IMR-90 (cell line): ENCODE data around the gene CEACAM6. TPM values are rescaled to one million over a fixed set of nuclear protein-coding genes. Genes with fewer than 3 reads are reported as not detected.

ENCODE experiments used
- ATAC-seq: fragments of 200-7000 bp; cut with Tn5 transposase; 2 replicates; pipeline ENCODE4 v1.9.1; 2020; ENCODE audit warnings: low read depth, mild to moderate bottlenecking, moderate library complexity
- BruUV-seq: library from RNA; stranded (reverse); fragments of 400-500 nt; replicated peaks from 2 replicates; lab custom pipeline; 2021; lab: Mats Ljungman, UMichigan
- CTCF ChIA-PET: fragments of 300-600 bp; formaldehyde crosslinking; extraction: SDS; loops from one replicate; lab custom pipeline; 2021; ENCODE audit warnings: antibody characterized with exemption; lab: Yijun Ruan, JAX
- POLR2A ChIA-PET: fragments of 300-600 bp; sonication (Branson Sonifier 250); formaldehyde crosslinking; loops from one replicate; lab custom pipeline; 2022; ENCODE audit warnings: antibody characterized with exemption; ENCODE audit not compliant: unreplicated experiment; lab: Charles Lee
- DNase-seq: peaks from one replicate; pipeline ENCODE4 v3.0.0; 2013
- H2AFZ ChIP-seq: replicated peaks from 2 replicates; pipeline ENCODE3; 2013; ENCODE audit warnings: low read length, mild to moderate bottlenecking; ENCODE audit not compliant: poor library complexity
- H2AK5ac ChIP-seq: 2 replicates; pipeline ENCODE4 v1.6.1; 2013; ENCODE audit warnings: low read depth, low read length, inconsistent platforms
- H2AK9ac ChIP-seq: replicated peaks from 2 replicates; pipeline ENCODE3; 2013; ENCODE audit warnings: mild to moderate bottlenecking, low read depth, low read length, moderate library complexity; ENCODE audit not compliant: poor library complexity
- H2BK120ac ChIP-seq: 2 replicates; pipeline ENCODE4 v1.6.1; 2013; ENCODE audit warnings: low read depth, low read length, inconsistent platforms
- H2BK15ac ChIP-seq: 3 replicates; pipeline ENCODE4 v1.6.1; 2013; ENCODE audit warnings: low read depth, low read length, inconsistent platforms
- H2BK20ac ChIP-seq: 2 replicates; pipeline ENCODE4 v1.6.1; 2013; ENCODE audit warnings: low read depth, mild to moderate bottlenecking, inconsistent platforms, low read length, moderate library complexity
- H2BK5ac ChIP-seq: 2 replicates; pipeline ENCODE4 v1.6.1; 2013; ENCODE audit warnings: mild to moderate bottlenecking, low read depth, low read length, inconsistent platforms; ENCODE audit not compliant: poor library complexity, severe bottlenecking
- H3K14ac ChIP-seq: replicated peaks from 2 replicates; pipeline ENCODE4 v1.6.1; 2013; ENCODE audit warnings: low read depth, low read length, inconsistent platforms
- H3K18ac ChIP-seq: 2 replicates; pipeline ENCODE4 v1.6.1; 2013; ENCODE audit warnings: low read depth, low read length, control low read depth
- H3K23ac ChIP-seq: 2 replicates; pipeline ENCODE4 v1.6.1; 2013; ENCODE audit warnings: low read depth, low read length, inconsistent platforms
- H3K27ac ChIP-seq: 2 replicates; pipeline ENCODE4 v1.5.1; 2013; ENCODE audit warnings: mild to moderate bottlenecking, control low read depth, low read length; ENCODE audit not compliant: insufficient read depth
- H3K27me3 ChIP-seq: 2 replicates; pipeline ENCODE4 v1.6.1; 2013; ENCODE audit warnings: low read length; ENCODE audit not compliant: control insufficient read depth, insufficient read depth
- H3K36me3 ChIP-seq: 2 replicates; pipeline ENCODE4 v1.6.1; 2013; ENCODE audit warnings: low read length, mixed read lengths; ENCODE audit not compliant: control insufficient read depth, insufficient read depth
- H3K4ac ChIP-seq: 2 replicates; pipeline ENCODE4 v1.6.1; 2013; ENCODE audit warnings: low read depth, low read length, inconsistent platforms
- H3K4me1 ChIP-seq: 2 replicates; pipeline ENCODE4 v1.6.1; 2013; ENCODE audit warnings: low read length, mixed read lengths; ENCODE audit not compliant: control insufficient read depth, insufficient read depth
- H3K4me2 ChIP-seq: 2 replicates; pipeline ENCODE4 v1.6.1; 2013; ENCODE audit warnings: low read depth, mild to moderate bottlenecking, control low read depth, low read length, moderate library complexity
- H3K4me3 ChIP-seq: 2 replicates; pipeline ENCODE4 v1.5.1; 2013; ENCODE audit warnings: low read depth, mild to moderate bottlenecking, control low read depth, low read length, moderate library complexity; ENCODE audit not compliant: insufficient read depth
- H3K56ac ChIP-seq: 2 replicates; pipeline ENCODE4 v1.6.1; 2013; ENCODE audit warnings: low read length, inconsistent platforms; ENCODE audit not compliant: insufficient read depth; ENCODE audit errors: extremely low read depth
- H3K79me1 ChIP-seq, 2 experiments: 2 replicates each; pipeline ENCODE4 v1.6.1; 2013; ENCODE audit warnings: low read length in 2 of 2, inconsistent platforms in 1 of 2, low read depth in 1 of 2
- H3K9ac ChIP-seq: 2 replicates; pipeline ENCODE4 v1.6.1; 2013; ENCODE audit warnings: low read depth, low read length, control low read depth
- H3K9me1 ChIP-seq: 2 replicates; pipeline ENCODE4 v1.6.1; 2013; ENCODE audit warnings: low read length, inconsistent platforms; ENCODE audit not compliant: insufficient read depth
- H3K9me3 ChIP-seq: 2 replicates; pipeline ENCODE4 v1.6.1; 2013; ENCODE audit warnings: low read length; ENCODE audit not compliant: control insufficient read depth, insufficient read depth
- H4K20me1 ChIP-seq: 2 replicates; pipeline ENCODE4 v1.6.1; 2013; ENCODE audit warnings: low read length, inconsistent platforms; ENCODE audit not compliant: insufficient read depth
- H4K5ac ChIP-seq: 2 replicates; pipeline ENCODE4 v1.6.1; 2013; ENCODE audit warnings: mild to moderate bottlenecking, low read depth, low read length, control low read depth
- H4K8ac ChIP-seq, 2 experiments: 2 replicates each; pipeline ENCODE4 v1.6.1; 2013; ENCODE audit warnings: low read depth in 2 of 2, low read length in 2 of 2, control low read depth in 1 of 2, inconsistent platforms in 1 of 2
- H4K91ac ChIP-seq: 2 replicates; pipeline ENCODE4 v1.6.1; 2013; ENCODE audit warnings: low read depth, low read length, inconsistent platforms; ENCODE audit not compliant: insufficient read depth
- BHLHE40 ChIP-seq: fragments of 150-350 bp; IDR thresholded peaks from 2 replicates; pipeline ENCODE4 v1.6.1; 2016; ENCODE audit warnings: mild to moderate bottlenecking, low read depth, low read length
- CEBPB ChIP-seq: IDR thresholded peaks from 2 replicates; pipeline ENCODE4 v1.6.1; 2012; ENCODE audit warnings: low read depth, low read length, improper control_type of control experiment
- CHD1 ChIP-seq: IDR thresholded peaks from 2 replicates; pipeline ENCODE4 v1.6.1; 2012; ENCODE audit warnings: low read depth, low read length, improper control_type of control experiment
- CTCF ChIP-seq: conservative IDR thresholded peaks from 2 replicates; pipeline ENCODE4 v1.5.1; 2012; ENCODE audit warnings: mild to moderate bottlenecking, low read depth, low read length, improper control_type of control experiment
- FOS ChIP-seq: fragments of 150-350 bp; IDR thresholded peaks from 2 replicates; pipeline ENCODE4 v1.6.1; 2016; ENCODE audit warnings: low read depth, low read length
- MAFK ChIP-seq: IDR thresholded peaks from 2 replicates; pipeline ENCODE4 v1.6.1; 2012; ENCODE audit warnings: low read depth, low read length, improper control_type of control experiment
- MAZ ChIP-seq: IDR thresholded peaks from 2 replicates; pipeline ENCODE4 v1.6.1; 2012; ENCODE audit warnings: low read depth, mild to moderate bottlenecking, low read length, improper control_type of control experiment, moderate library complexity, borderline replicate concordance
- NFE2L2 ChIP-seq: fragments of 150-350 bp; IDR thresholded peaks from 2 replicates; pipeline ENCODE4 v1.6.1; 2016; ENCODE audit warnings: low read depth, mild to moderate bottlenecking, low read length
- RCOR1 ChIP-seq: IDR thresholded peaks from 2 replicates; pipeline ENCODE4 v1.6.1; 2012; ENCODE audit warnings: mild to moderate bottlenecking, low read length, improper control_type of control experiment; ENCODE audit not compliant: insufficient replicate concordance
- RFX5 ChIP-seq: IDR thresholded peaks from 2 replicates; pipeline ENCODE4 v1.8.0; 2012; ENCODE audit warnings: low read depth, mild to moderate bottlenecking, low read length, moderate library complexity
- SMC3 ChIP-seq: fragments of 150-350 bp; IDR thresholded peaks from 2 replicates; pipeline ENCODE4 v1.6.1; 2016; ENCODE audit warnings: low read depth, mild to moderate bottlenecking, antibody characterized with exemption, low read length, moderate library complexity
- USF2 ChIP-seq: fragments of 150-350 bp; IDR thresholded peaks from 2 replicates; pipeline ENCODE4 v1.6.1; 2017; ENCODE audit warnings: mild to moderate bottlenecking, antibody characterized with exemption, low read length, low read depth
- WGBS, 2 experiments: methylation state at CpG; one replicate each; pipeline versions ENCODE4 v1.1.5 to v1.1.7; 2013; ENCODE audit warnings: missing lambda C conversion rate in 2 of 2; ENCODE audit not compliant: insufficient read length in 1 of 2; ENCODE audit errors: extremely low coverage in 2 of 2; 5-methylcytosine and 5-hydroxymethylcytosine counted together
- dilution Hi-C: fragments of 300-500 bp; cut with HindIII; formaldehyde crosslinking; loops from one replicate; pipeline ENCODE4 v1.14.3; 2018; ENCODE audit warnings: low sequenced_read_pairs; ENCODE audit not compliant: unreplicated experiment
- in situ Hi-C: fragments of 300-500 bp; cut with MboI; formaldehyde crosslinking; loops from 3 replicates; pipeline ENCODE4 v1.14.3; 2019; ENCODE audit warnings: low sequenced_read_pairs, inconsistent platforms, mixed read lengths
- intact Hi-C: fragments of 100-400 bp; cut with micrococcal nuclease; formaldehyde crosslinking; loops from 2 replicates; pipeline ENCODE4 v1.10.0; 2022
- polyA plus RNA-seq, 3 experiments: library from polyadenylated mRNA; depleted of rRNA; stranded (reverse); fragments of >200 nt; gene quantifications; 2 replicates each; pipeline ENCODE4 v1.2.3, GENCODE V29; 2012; ENCODE audit warnings: low replicate concordance in 1 of 3
- total RNA-seq: library from RNA; depleted of rRNA; stranded (reverse); fragments of >200 nt; gene quantifications from 2 replicates; pipeline ENCODE4 v1.2.3, GENCODE V29; 2012

The CEACAM6 gene
- total and polyA plus RNA-seq, 2 of the 4 experiments (the other 2 are of a cell fraction): not detected

- TF ChIP-seq USF2: no peak
Measured at GRCh38 chr19:41792513-41793413, 37.4 kb downstream of the CEACAM6 start (continued).

- Histone ChIP-seq H4K5ac (no peak overlapping the region), H3K4ac (no peak overlapping the region), H4K91ac (no peak overlapping the region), H3K23ac (no peak overlapping the region), H3K56ac (no peak overlapping the region), H3K14ac (no peak overlapping the region), H2AK5ac (no peak overlapping the region), H2BK20ac (no peak overlapping the region), H3K9me1 (no peaks in the 10 kb centered on the region), H4K20me1 (no peaks in the 10 kb centered on the region), H3K27ac (no peak overlapping the region), H3K4me1 (no peaks in the 10 kb centered on the region), H2BK15ac (no peak overlapping the region), H3K4me2 (no peak overlapping the region), H2AK9ac (no peak overlapping the region), H3K27me3 (peaks cover 5% of the 10 kb centered on the region), H4K8ac (no peak overlapping the region), H2BK120ac (no peak overlapping the region), H3K9ac (no peak overlapping the region), H3K18ac (no peak overlapping the region), H2AFZ (no peak overlapping the region), H3K79me1 (no peaks in the 10 kb centered on the region), H2BK5ac (no peak overlapping the region), H3K4me3 (no peak overlapping the region), H3K36me3 (no peaks in the 10 kb centered on the region), H3K9me3 (no peaks in the 10 kb centered on the region)
- CTCF ChIA-PET: interaction anchor here (1.2 to 1.9 kb wide), 2 partner anchors 12 to 14 kb away, joined by 5 to 6 read pairs; no protein-coding TSS in a partner anchor
- intact Hi-C loops (loop anchor here (10.0 kb wide), 1 partner anchor 161 kb away; the partner anchor contains the start of gene RABAC1), dilution Hi-C loops (no loop called here), in situ Hi-C loops (no loop called here)
- POLR2A ChIA-PET: no interaction called here
- ATAC-seq: no peak
- WGBS, 2 experiments: no CpG with 5 or more reads among the region's 1 CpG
- DNase-seq: no peak
- no TSS peak for BruUV-seq
- no peak for TF ChIP-seq CEBPB
- no peak for TF ChIP-seq RCOR1
- no peak for TF ChIP-seq USF2
- no peak for TF ChIP-seq RFX5
- no peak for TF ChIP-seq FOS
- TF ChIP-seq BHLHE40: no peak
- no peak for TF ChIP-seq NFE2L2
- no peak for TF ChIP-seq SMC3
- no peak for TF ChIP-seq CHD1
- TF ChIP-seq MAFK: no peak
- no peak for TF ChIP-seq MAZ
- no peak for TF ChIP-seq CTCF
Measured at GRCh38 chr19:41793414-41793727, 38.0 kb downstream of the CEACAM6 start.
